Endothelial cell of umbilical vein (primary cell): Measurements from ENCODE around the gene LDHD. TPM values are rescaled to one million over a fixed set of nuclear protein-coding genes. Genes with fewer than 3 reads are reported as not detected.

Experiments used
- BruUV-seq: library from RNA; stranded (reverse); fragments of 400-500 nt; replicated peaks from 2 replicates; lab custom pipeline; 2021; lab: Mats Ljungman, UMichigan
- CTCF ChIA-PET: fragments of 300-600, 350-600 bp; sonication (Branson Sonifier 250); formaldehyde crosslinking; loops from one replicate; lab custom pipeline; 2021; ENCODE audit warnings: antibody characterized with exemption, inconsistent platforms; lab: Charles Lee
- POLR2A ChIA-PET: fragments of 300-600, 350-600 bp; sonication (Branson Sonifier 250); formaldehyde crosslinking; loops from one replicate; lab custom pipeline; 2021; ENCODE audit warnings: antibody characterized with exemption, inconsistent platforms; lab: Charles Lee
- DNase-seq: peaks from one replicate; pipeline ENCODE4 v3.0.0-alpha.2; 2011; ENCODE audit warnings: low read depth, low spot score
- FAIRE-seq: peaks from 2 replicates; lab custom pipeline; 2011; peaks lifted over from hg19 to GRCh38; lab: Jason Lieb, UNC
- H2AFZ ChIP-seq: 2 replicates; pipeline ENCODE4 v1.6.0; 2012; ENCODE audit warnings: low read depth, low read length, control low read depth, inconsistent platforms
- H3K27ac ChIP-seq: 2 replicates; pipeline ENCODE4 v1.5.1; 2011; ENCODE audit warnings: low read depth, mild to moderate bottlenecking, control low read depth, low read length, moderate library complexity; ENCODE audit not compliant: insufficient read depth
- H3K27me3 ChIP-seq, 2 experiments: 2 replicates each; pipeline versions ENCODE4 v1.6.0 to v1.6.1; 2011; ENCODE audit warnings: low read length in 2 of 2, mixed read lengths in 1 of 2; ENCODE audit not compliant: control insufficient read depth in 2 of 2, insufficient read depth in 2 of 2
- H3K36me3 ChIP-seq, 2 experiments: 2 replicates in 1 of 2; 3 replicates in 1 of 2; pipeline ENCODE4 v1.5.1; 2011; ENCODE audit warnings: low read length in 2 of 2, mild to moderate bottlenecking in 1 of 2, moderate library complexity in 1 of 2; ENCODE audit not compliant: control insufficient read depth in 2 of 2, insufficient read depth in 2 of 2; ENCODE audit errors: extremely low read depth in 1 of 2
- H3K4me1 ChIP-seq: 3 replicates; pipeline ENCODE4 v1.5.1; 2011; ENCODE audit warnings: mild to moderate bottlenecking, low read length; ENCODE audit not compliant: control insufficient read depth, insufficient read depth; ENCODE audit errors: extremely low read depth
- H3K4me2 ChIP-seq: 2 replicates; pipeline ENCODE4 v1.6.1; 2011; ENCODE audit warnings: low read length, control low read depth, mixed read lengths; ENCODE audit not compliant: insufficient read depth
- H3K4me3 ChIP-seq, 3 experiments: fragments of 200-600 bp in 1 of 3; sonication (generic), shearing (Covaris generic) in 1 of 3; replicated peaks in 1 of 3; 2 replicates each; pipeline ENCODE4 v1.5.1; 2011 to 2016; ENCODE audit warnings: control low read depth in 3 of 3, low read length in 3 of 3, mild to moderate bottlenecking in 2 of 3, inconsistent platforms in 1 of 3, low read depth in 1 of 3, moderate library complexity in 1 of 3; ENCODE audit not compliant: insufficient read depth in 1 of 3
- H3K79me2 ChIP-seq: 2 replicates; pipeline ENCODE4 v1.6.0; 2012; ENCODE audit warnings: low read length, inconsistent platforms; ENCODE audit not compliant: control insufficient read depth, insufficient read depth
- H3K9ac ChIP-seq: replicated peaks from 2 replicates; pipeline ENCODE3; 2011; ENCODE audit warnings: low read length, control low read depth; ENCODE audit not compliant: insufficient read depth; ENCODE audit errors: extremely low read depth
- H3K9me1 ChIP-seq: replicated peaks from 3 replicates; pipeline ENCODE4 v1.6.0; 2011; ENCODE audit warnings: mild to moderate bottlenecking, low read length; ENCODE audit not compliant: control insufficient read depth, insufficient read depth; ENCODE audit errors: extremely low read depth
- H3K9me3 ChIP-seq: replicated peaks from 2 replicates; pipeline ENCODE4 v1.5.1; 2012; ENCODE audit warnings: low read length, inconsistent platforms; ENCODE audit not compliant: control insufficient read depth, insufficient read depth
- H4K20me1 ChIP-seq: replicated peaks from 2 replicates; pipeline ENCODE3; 2011; ENCODE audit warnings: mild to moderate bottlenecking, low read length; ENCODE audit not compliant: control insufficient read depth, insufficient read depth; ENCODE audit errors: extremely low read depth
- CTCF ChIP-seq, 2 donors: IDR thresholded peaks; 1 replicate in 1 of 2; 2 replicates in 1 of 2; pipeline ENCODE4 v1.5.1; 2011; ENCODE audit warnings: low read length in 2 of 2, mild to moderate bottlenecking in 2 of 2, moderate library complexity in 2 of 2, control low read depth in 1 of 2, inconsistent platforms in 1 of 2, low read depth in 1 of 2; ENCODE audit not compliant: insufficient read depth in 1 of 2; ENCODE audit errors: extremely low read depth in 1 of 2
- EZH2 ChIP-seq: IDR thresholded peaks from 2 replicates; pipeline ENCODE4 v1.6.1; 2012; ENCODE audit warnings: borderline replicate concordance, low read depth, mild to moderate bottlenecking, moderate library complexity, low read length, inconsistent platforms; ENCODE audit not compliant: severe bottlenecking
- FOS ChIP-seq: IDR thresholded peaks from 2 replicates; pipeline ENCODE4 v1.6.1; 2011; ENCODE audit warnings: mild to moderate bottlenecking, low read length, moderate library complexity, borderline replicate concordance; ENCODE audit not compliant: insufficient read depth
- GATA2 ChIP-seq: IDR thresholded peaks from 2 replicates; pipeline ENCODE4 v1.7.0; 2011; ENCODE audit warnings: low read depth, mild to moderate bottlenecking, moderate library complexity, mixed read lengths, low read length; ENCODE audit not compliant: insufficient read length, insufficient read depth
- JUN ChIP-seq: IDR thresholded peaks from 2 replicates; pipeline ENCODE4 v1.6.1; 2011; ENCODE audit warnings: borderline replicate concordance, low read depth; ENCODE audit not compliant: insufficient read length, insufficient read depth
- MAX ChIP-seq: IDR thresholded peaks from 2 replicates; pipeline ENCODE4 v1.6.1; 2011; ENCODE audit not compliant: insufficient read depth, insufficient read length
- MYC ChIP-seq: IDR thresholded peaks from one replicate; pipeline ENCODE4 v1.6.1; 2011; ENCODE audit warnings: mild to moderate bottlenecking, low read depth, low read length
- POLR2A ChIP-seq: IDR thresholded peaks from 2 replicates; pipeline ENCODE4 v1.6.1; 2012; ENCODE audit warnings: low read depth, mild to moderate bottlenecking, control low read depth, low read length
- POLR2AphosphoS5 ChIP-seq: IDR thresholded peaks from 2 replicates; pipeline ENCODE4 v1.6.1; 2012; ENCODE audit warnings: low read depth, mild to moderate bottlenecking, control low read depth, low read length, moderate library complexity; ENCODE audit not compliant: insufficient read depth
- dilution Hi-C: fragments of 300-500 bp; cut with MboI; formaldehyde crosslinking; loops from one replicate; pipeline ENCODE4 v1.15.0; 2019; ENCODE audit warnings: low sequenced_read_pairs; ENCODE audit not compliant: extremely low pct_ligation_motif_present
- intact Hi-C: fragments of 100-400 bp; cut with micrococcal nuclease; formaldehyde crosslinking; loops from one replicate; pipeline ENCODE4 v1.10.0; 2022
- polyA plus RNA-seq, 4 experiments: library from polyadenylated mRNA; depleted of rRNA in 3 of 4; stranded (reverse) in 3 of 4; unstranded in 1 of 4; fragments of >200 nt; gene quantifications; 2 replicates each; pipeline versions ENCODE4 v1.2.1 to v1.2.3, GENCODE V29; 2011 to 2012; ENCODE audit warnings: missing spikeins in 1 of 4
- total RNA-seq: library from RNA; stranded (reverse); gene quantifications from 2 replicates; pipeline ENCODE4 v1.2.3, GENCODE V29; 2021

Gene LDHD
- total and polyA plus RNA-seq, 2 donors (not counting 3 experiments of a cell fraction or from before 2014, with no cell fraction given): 0.41 TPM; not detected in 1

DNA sequence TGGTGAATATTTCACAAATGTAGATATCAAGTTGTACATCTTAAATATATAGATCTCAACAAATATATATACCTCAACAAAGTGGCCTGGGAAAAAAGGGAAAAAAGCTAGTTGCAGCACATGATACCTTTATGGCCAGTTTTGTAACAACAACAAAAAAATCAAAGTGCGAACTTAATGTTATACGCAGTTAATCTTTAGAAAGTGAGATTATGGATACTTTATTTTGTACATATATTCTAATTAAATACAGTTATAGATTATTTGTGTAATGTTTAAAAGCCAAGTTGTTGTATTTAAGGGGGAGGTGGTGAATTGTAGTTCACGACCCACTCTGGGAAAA lies 31.4 kb upstream of the LDHD start:
- H3K9me3 ChIP-seq: no peaks in the 10 kb centered on the region
- BruUV-seq: no TSS peak
- peak overlapping the region in 1 of 3 experiments; percentile 71 for H3K4me3 ChIP-seq
- DNase-seq: no peak
- H3K27ac ChIP-seq: no peak overlapping the region
- H3K9me1 ChIP-seq: no peaks in the 10 kb centered on the region
- ChIA-PET POLR2A (no interaction called here), CTCF (no interaction called here)
- peak overlapping the region; percentile 81 for H3K4me2 ChIP-seq
- H3K4me1 ChIP-seq: peaks cover 6% of the 10 kb centered on the region
- intact Hi-C loops: no loop called here
- no peaks in the 10 kb centered on the region for H3K27me3 ChIP-seq
- no peaks in the 10 kb centered on the region for H3K36me3 ChIP-seq
- H3K79me2 ChIP-seq: peaks cover 19% of the 10 kb centered on the region
- no peak for FAIRE-seq
- TF ChIP-seq POLR2A: no peak
- no peak for TF ChIP-seq POLR2AphosphoS5
- TF ChIP-seq CTCF (IDR thresholded peaks at IDR 0.05; ENCODE audit: extremely low read depth in 1 of 2, insufficient read depth in 1 of 2, low read depth in 1 of 2, low read length in 2 of 2): no peak
- no peak for TF ChIP-seq MAX
- TF ChIP-seq MYC: no peak
- no peak for TF ChIP-seq FOS
- TF ChIP-seq EZH2: no peak
- TF ChIP-seq GATA2: no peak
- no peak for TF ChIP-seq JUN
- H2AFZ ChIP-seq: peak overlapping the region; percentile 65
- dilution Hi-C loops: no loop called here
- H3K9ac ChIP-seq: no peak overlapping the region
- no peaks in the 10 kb centered on the region for H4K20me1 ChIP-seq
